ENCODE data around the gene AP4B1. TPM values are rescaled to one million over a fixed set of nuclear protein-coding genes. Genes with fewer than 3 reads are reported as not detected.

Gene AP4B1
- total RNA-seq, 1 donor from 2014 or later, result 31.1 TPM

DNA sequence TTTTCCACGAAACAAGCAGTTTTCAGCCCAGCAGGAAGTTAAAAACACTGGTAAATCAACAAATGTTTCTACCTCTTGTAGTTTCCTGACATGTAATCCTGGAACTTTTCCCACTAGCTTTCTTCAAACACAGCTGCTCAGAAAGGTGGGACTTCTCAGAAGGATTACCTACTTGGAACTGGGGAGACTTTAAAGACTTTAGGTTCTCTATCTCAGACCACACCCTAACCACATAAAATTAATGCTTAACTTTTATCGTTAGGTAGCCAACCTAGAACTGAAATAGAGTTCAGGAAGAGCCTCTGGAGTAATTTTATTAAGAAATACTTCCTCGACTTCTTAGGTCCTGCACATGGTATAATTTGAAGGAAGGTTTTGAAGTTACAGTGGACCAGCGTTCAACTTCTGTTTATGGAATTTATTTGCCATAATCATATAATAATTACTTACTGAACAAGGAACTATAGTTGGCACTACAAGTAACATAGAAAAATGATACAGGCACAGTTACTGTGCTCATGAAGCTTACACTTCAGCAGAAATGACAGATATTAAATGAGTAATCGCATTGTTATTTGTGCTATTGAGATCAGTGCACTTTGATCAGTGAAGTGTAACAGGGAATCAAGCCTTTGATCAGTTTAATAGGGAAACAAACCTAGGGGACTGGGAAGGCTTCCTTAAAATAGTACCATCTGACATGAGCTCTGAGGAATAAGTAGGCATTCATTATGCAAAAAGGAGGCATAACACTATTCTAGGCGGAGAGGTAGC is 17.0 kb downstream of the AP4B1 start, which contains the start of gene BCL2L15:
BCL2L15 (minus strand) TSS at position 180 of the 774 bp plus-strand sequence. CDS start 206 bp downstream, outside the sequence.
- Mint-ChIP-seq H3K36me3 (ENCODE audit: unreplicated experiment) (no peaks in the 10 kb centered on the region), H3K4me1 (ENCODE audit: low read depth, unreplicated experiment) (peaks cover 2% of the 10 kb centered on the region), H3K4me3 (ENCODE audit: unreplicated experiment) (no peak within 1 kb of the TSS), H3K9me3 (ENCODE audit: unreplicated experiment) (no peaks in the 10 kb centered on the region), H3K27ac (ENCODE audit: unreplicated experiment) (no peak within 1 kb of the TSS), H3K27me3 (ENCODE audit: unreplicated experiment) (no peaks in the 10 kb centered on the region)
- no peak for DNase-seq
- TF ChIP-seq, protein P1, sequence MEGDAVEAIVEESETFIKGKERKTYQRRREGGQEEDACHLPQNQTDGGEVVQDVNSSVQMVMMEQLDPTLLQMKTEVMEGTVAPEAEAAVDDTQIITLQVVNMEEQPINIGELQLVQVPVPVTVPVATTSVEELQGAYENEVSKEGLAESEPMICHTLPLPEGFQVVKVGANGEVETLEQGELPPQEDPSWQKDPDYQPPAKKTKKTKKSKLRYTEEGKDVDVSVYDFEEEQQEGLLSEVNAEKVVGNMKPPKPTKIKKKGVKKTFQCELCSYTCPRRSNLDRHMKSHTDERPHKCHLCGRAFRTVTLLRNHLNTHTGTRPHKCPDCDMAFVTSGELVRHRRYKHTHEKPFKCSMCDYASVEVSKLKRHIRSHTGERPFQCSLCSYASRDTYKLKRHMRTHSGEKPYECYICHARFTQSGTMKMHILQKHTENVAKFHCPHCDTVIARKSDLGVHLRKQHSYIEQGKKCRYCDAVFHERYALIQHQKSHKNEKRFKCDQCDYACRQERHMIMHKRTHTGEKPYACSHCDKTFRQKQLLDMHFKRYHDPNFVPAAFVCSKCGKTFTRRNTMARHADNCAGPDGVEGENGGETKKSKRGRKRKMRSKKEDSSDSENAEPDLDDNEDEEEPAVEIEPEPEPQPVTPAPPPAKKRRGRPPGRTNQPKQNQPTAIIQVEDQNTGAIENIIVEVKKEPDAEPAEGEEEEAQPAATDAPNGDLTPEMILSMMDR (IDR thresholded peaks at IDR 0.05; ENCODE audit: partially characterized antibody, unreplicated experiment), result no peak

DNA sequence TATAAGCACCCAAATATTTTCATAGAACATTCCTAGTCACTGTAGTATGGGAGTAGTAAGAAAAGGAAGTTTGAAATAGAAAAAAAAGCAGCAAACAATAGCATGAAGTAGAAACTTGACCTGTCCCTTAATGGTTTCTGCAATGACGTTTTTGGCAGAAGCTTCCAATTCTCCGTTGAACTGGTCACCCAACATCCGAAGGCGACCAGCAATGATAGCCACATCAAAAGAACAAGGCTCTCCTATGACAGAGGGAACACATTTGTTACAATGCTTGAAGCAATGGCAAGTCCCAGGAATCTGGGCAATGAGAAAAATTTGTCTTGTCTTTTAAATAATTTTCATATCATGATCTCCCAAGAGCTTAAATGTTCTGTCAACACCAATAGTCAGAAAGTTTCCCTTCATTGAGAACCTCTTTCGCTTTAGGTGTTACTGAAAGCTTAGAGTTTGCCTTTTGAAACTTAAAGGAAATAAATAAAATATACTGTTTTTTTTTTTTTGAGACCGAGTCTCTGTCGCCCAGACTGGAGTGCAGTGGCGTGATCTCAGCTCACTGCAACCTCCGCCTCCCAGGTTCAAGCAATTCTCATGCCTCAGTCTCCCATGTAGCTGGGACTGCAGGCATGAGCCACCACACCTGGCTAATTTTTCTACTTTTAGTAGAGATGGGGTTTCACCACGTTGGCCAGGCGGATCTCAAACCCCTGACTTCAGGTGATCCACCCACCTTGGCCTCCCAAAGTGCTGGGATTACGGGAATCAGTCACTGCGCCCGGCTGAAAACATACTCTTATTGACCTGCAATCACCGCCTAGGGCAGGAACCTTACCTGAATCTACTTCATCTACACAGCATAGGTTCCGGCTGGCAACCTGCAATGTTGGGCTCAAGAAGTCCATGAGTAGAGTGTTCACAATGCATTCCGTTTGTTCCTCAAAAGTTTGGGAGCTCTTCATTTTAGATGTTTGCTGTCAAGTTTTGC is 17.9 kb downstream of the AP4B1 start:
- Mint-ChIP-seq H3K27me3 (ENCODE audit: unreplicated experiment) (no peaks in the 10 kb centered on the region), H3K4me1 (ENCODE audit: low read depth, unreplicated experiment) (no peaks in the 10 kb centered on the region), H3K36me3 (ENCODE audit: unreplicated experiment) (no peaks in the 10 kb centered on the region), H3K27ac (ENCODE audit: unreplicated experiment) (no peak overlapping the region), H3K4me3 (ENCODE audit: unreplicated experiment) (no peak overlapping the region), H3K9me3 (ENCODE audit: unreplicated experiment) (no peaks in the 10 kb centered on the region)
- TF ChIP-seq, protein P1 (IDR thresholded peaks at IDR 0.05; ENCODE audit: partially characterized antibody, unreplicated experiment), result no peak
- DNase-seq, result no peak

DNA sequence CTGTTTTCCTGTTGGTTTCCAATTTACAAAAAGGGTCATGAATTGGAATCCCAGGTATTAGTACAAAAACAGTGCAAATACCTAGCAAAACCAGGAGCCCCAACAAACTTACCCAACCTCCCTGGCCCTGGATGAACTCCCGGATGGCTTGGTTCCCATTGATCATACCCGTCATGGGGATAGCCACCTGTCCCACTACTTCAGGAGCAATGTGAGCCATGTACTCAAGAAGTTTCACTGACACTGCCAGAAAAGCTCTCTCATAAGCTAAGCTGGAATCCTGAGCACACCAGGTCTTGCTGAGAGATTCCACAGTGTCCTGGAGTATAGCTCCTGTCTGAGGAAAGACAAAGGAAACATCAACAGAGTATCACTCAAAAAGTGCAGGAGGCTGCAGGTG is 22.9 kb downstream of the AP4B1 start:
- no peak overlapping the region for H3K4me3 Mint-ChIP-seq (ENCODE audit: unreplicated experiment)
- H3K36me3 Mint-ChIP-seq (ENCODE audit: unreplicated experiment), result no peaks in the 10 kb centered on the region
- no peak for DNase-seq
- H3K27ac Mint-ChIP-seq (ENCODE audit: unreplicated experiment), result no peak overlapping the region
- H3K9me3 Mint-ChIP-seq (ENCODE audit: unreplicated experiment), result no peaks in the 10 kb centered on the region
- TF ChIP-seq, protein P1 (IDR thresholded peaks at IDR 0.05; ENCODE audit: partially characterized antibody, unreplicated experiment), result no peak
- H3K27me3 Mint-ChIP-seq (ENCODE audit: unreplicated experiment), result no peaks in the 10 kb centered on the region
- H3K4me1 Mint-ChIP-seq (ENCODE audit: low read depth, unreplicated experiment), result no peaks in the 10 kb centered on the region

DNA sequence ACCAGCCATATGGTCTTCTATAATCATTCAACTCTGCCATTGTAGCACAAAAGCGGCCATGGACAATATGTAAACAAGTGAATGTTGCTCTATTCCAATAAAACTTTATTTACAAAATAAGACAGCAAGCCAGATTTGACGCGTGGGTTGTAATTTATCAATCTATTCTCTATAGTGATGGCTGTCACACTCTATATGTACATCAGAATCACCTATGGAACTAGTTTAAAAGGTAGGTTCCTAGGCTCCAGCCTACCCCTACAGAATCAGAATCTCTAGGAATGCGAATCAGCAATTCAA is 24.9 kb downstream of the AP4B1 start:
- H3K27me3 Mint-ChIP-seq (ENCODE audit: unreplicated experiment), result no peaks in the 10 kb centered on the region
- TF ChIP-seq, protein P1 (IDR thresholded peaks at IDR 0.05; ENCODE audit: partially characterized antibody, unreplicated experiment), result no peak
- no peak for DNase-seq
- no peaks in the 10 kb centered on the region for H3K9me3 Mint-ChIP-seq (ENCODE audit: unreplicated experiment)
- no peak overlapping the region for H3K27ac Mint-ChIP-seq (ENCODE audit: unreplicated experiment)
- H3K36me3 Mint-ChIP-seq (ENCODE audit: unreplicated experiment), result no peaks in the 10 kb centered on the region
- no peak overlapping the region for H3K4me3 Mint-ChIP-seq (ENCODE audit: unreplicated experiment)
- no peaks in the 10 kb centered on the region for H3K4me1 Mint-ChIP-seq (ENCODE audit: low read depth, unreplicated experiment)
